Fibroblast of lung (primary cell): Measurements from ENCODE around the gene CALD1. TPM values are rescaled to one million over a fixed set of nuclear protein-coding genes. Genes with fewer than 3 reads are reported as not detected.

Source experiments
- DNase-seq, 2 donors: peaks; one replicate each; pipeline versions ENCODE4 v3.0.0 to v3.0.0-alpha.2; 2010; ENCODE audit warnings: low read depth in 2 of 2
- H2AFZ ChIP-seq: 2 replicates; pipeline ENCODE4 v1.5.1; 2012; ENCODE audit warnings: low read length, control low read depth, inconsistent platforms
- H3K27ac ChIP-seq: 2 replicates; pipeline ENCODE4 v1.5.1; 2011; ENCODE audit warnings: low read length, control low read depth; ENCODE audit not compliant: insufficient read depth
- H3K27me3 ChIP-seq: 2 replicates; pipeline ENCODE4 v1.5.1; 2011; ENCODE audit warnings: mild to moderate bottlenecking, low read length; ENCODE audit not compliant: control insufficient read depth, insufficient read depth
- H3K36me3 ChIP-seq: 2 replicates; pipeline ENCODE4 v1.5.1; 2011; ENCODE audit warnings: low read length; ENCODE audit not compliant: control insufficient read depth, insufficient read depth
- H3K4me1 ChIP-seq: 2 replicates; pipeline ENCODE4 v1.5.1; 2011; ENCODE audit warnings: low read length; ENCODE audit not compliant: control insufficient read depth, insufficient read depth; ENCODE audit errors: extremely low read depth
- H3K4me2 ChIP-seq: 2 replicates; pipeline ENCODE4 v1.5.1; 2011; ENCODE audit warnings: low read length, control low read depth; ENCODE audit not compliant: insufficient read depth; ENCODE audit errors: extremely low read depth
- H3K4me3 ChIP-seq, 4 experiments: fragments of 200-600 bp in 1 of 4; sonication (generic) in 1 of 4; replicated peaks in 1 of 4; 2 replicates each; pipeline ENCODE4 v1.5.1; 2011 to 2016; ENCODE audit warnings: low read length in 4 of 4, low read depth in 3 of 4, mild to moderate bottlenecking in 3 of 4, control low read depth in 2 of 4, inconsistent platforms in 1 of 4, mixed read lengths in 1 of 4; ENCODE audit not compliant: insufficient read depth in 1 of 4; ENCODE audit errors: control extremely low read depth in 1 of 4
- H3K79me2 ChIP-seq: 2 replicates; pipeline ENCODE4 v1.5.1; 2012; ENCODE audit warnings: mild to moderate bottlenecking, low read length, inconsistent platforms; ENCODE audit not compliant: control insufficient read depth, insufficient read depth
- H3K9ac ChIP-seq: 2 replicates; pipeline ENCODE4 v1.5.1; 2011; ENCODE audit warnings: mild to moderate bottlenecking, low read length, control low read depth; ENCODE audit not compliant: insufficient read depth
- H3K9me3 ChIP-seq: 2 replicates; pipeline ENCODE4 v1.5.1; 2012; ENCODE audit warnings: low read depth, low read length; ENCODE audit not compliant: control insufficient read depth, insufficient read depth
- H4K20me1 ChIP-seq: 2 replicates; pipeline ENCODE4 v1.5.1; 2011; ENCODE audit warnings: low read length; ENCODE audit not compliant: control insufficient read depth, insufficient read depth; ENCODE audit errors: extremely low read depth
- EZH2 ChIP-seq: IDR thresholded peaks from 2 replicates; pipeline ENCODE4 v1.5.1; 2012; ENCODE audit warnings: low read length, control low read depth, mild to moderate bottlenecking; ENCODE audit errors: missing control alignments
- polyA plus RNA-seq, 2 donors: library from polyadenylated mRNA; depleted of rRNA in 1 of 2; stranded (reverse) in 1 of 2; unstranded in 1 of 2; fragments of >200 nt; gene quantifications; 2 replicates each; pipeline ENCODE4 v1.2.1, GENCODE V29; 2011 to 2012; ENCODE audit warnings: missing spikeins in 1 of 2
- total RNA-seq: library from RNA; depleted of rRNA; stranded (reverse); fragments of >200 nt; gene quantifications from 2 replicates; pipeline ENCODE4 v1.2.1, GENCODE V29; 2014
- TF ChIP-seq, protein P1 (sequence below), 2 donors: IDR thresholded peaks in 1 of 2; conservative IDR thresholded peaks in 1 of 2; 1 replicate in 1 of 2; 2 replicates in 1 of 2; pipeline ENCODE4 v1.5.1; 2011 to 2012; ENCODE audit warnings: low read length in 2 of 2, control low read depth in 1 of 2, inconsistent platforms in 1 of 2, low read depth in 1 of 2, mild to moderate bottlenecking in 1 of 2

The CALD1 gene
- total and polyA plus RNA-seq, 2 donors (not counting 1 experiment from before 2014, with no cell fraction given): 343 to 1,187 TPM

DNA sequence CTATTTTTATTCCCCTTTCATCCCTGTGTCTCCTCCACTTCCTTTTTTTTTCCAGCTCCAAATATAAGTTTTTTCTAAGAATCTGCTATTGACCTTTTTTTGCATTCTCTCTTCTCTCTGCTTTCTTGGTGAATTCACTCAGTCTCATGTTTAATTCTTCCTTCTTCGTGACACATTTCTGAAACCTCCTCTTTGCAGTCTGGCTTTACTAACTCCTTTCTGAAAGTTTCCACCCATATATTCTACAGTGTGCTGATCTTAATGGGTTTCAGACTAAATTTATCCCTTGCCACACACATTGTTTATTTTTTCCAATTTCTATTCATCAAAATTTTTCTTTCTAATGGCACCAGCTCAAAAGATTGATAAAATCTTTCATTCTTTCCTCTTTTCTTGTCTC lies 47.8 kb upstream of the CALD1 start:
- Histone ChIP-seq H3K4me2 (no peak overlapping the region), H3K9me3 (no peaks in the 10 kb centered on the region), H3K27me3 (no peaks in the 10 kb centered on the region), H3K36me3 (no peaks in the 10 kb centered on the region), H3K79me2 (no peaks in the 10 kb centered on the region), H2AFZ (no peak overlapping the region), H3K27ac (no peak overlapping the region), H3K4me1 (peaks cover 24% of the 10 kb centered on the region), H4K20me1 (no peaks in the 10 kb centered on the region), H3K4me3 (no peak overlapping the region), H3K9ac (no peak overlapping the region)
- no peak for DNase-seq
- TF ChIP-seq EZH2: no peak
- TF ChIP-seq, protein P1, sequence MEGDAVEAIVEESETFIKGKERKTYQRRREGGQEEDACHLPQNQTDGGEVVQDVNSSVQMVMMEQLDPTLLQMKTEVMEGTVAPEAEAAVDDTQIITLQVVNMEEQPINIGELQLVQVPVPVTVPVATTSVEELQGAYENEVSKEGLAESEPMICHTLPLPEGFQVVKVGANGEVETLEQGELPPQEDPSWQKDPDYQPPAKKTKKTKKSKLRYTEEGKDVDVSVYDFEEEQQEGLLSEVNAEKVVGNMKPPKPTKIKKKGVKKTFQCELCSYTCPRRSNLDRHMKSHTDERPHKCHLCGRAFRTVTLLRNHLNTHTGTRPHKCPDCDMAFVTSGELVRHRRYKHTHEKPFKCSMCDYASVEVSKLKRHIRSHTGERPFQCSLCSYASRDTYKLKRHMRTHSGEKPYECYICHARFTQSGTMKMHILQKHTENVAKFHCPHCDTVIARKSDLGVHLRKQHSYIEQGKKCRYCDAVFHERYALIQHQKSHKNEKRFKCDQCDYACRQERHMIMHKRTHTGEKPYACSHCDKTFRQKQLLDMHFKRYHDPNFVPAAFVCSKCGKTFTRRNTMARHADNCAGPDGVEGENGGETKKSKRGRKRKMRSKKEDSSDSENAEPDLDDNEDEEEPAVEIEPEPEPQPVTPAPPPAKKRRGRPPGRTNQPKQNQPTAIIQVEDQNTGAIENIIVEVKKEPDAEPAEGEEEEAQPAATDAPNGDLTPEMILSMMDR (conservative IDR thresholded peaks at IDR 0.05 in 1 of 2, IDR thresholded peaks at IDR 0.05 in 1 of 2; ENCODE audit: low read depth in 1 of 2, low read length in 2 of 2): no peak

GRCh38 chr7:134732728-134733127 lies 46.7 kb upstream of the CALD1 start:
- H3K79me2 ChIP-seq: no peaks in the 10 kb centered on the region
- H3K9me3 ChIP-seq: no peaks in the 10 kb centered on the region
- no peak overlapping the region for H3K4me3 ChIP-seq
- no peaks in the 10 kb centered on the region for H4K20me1 ChIP-seq
- no peak overlapping the region for H3K4me2 ChIP-seq
- H3K9ac ChIP-seq: no peak overlapping the region
- no peaks in the 10 kb centered on the region for H3K36me3 ChIP-seq
- H3K4me1 ChIP-seq: peaks cover 22% of the 10 kb centered on the region
- H3K27ac ChIP-seq: no peak overlapping the region
- DNase-seq: no peak
- no peak for TF ChIP-seq EZH2
- TF ChIP-seq, protein P1 (conservative IDR thresholded peaks at IDR 0.05 in 1 of 2, IDR thresholded peaks at IDR 0.05 in 1 of 2; ENCODE audit: low read depth in 1 of 2, low read length in 2 of 2): no peak
- no peaks in the 10 kb centered on the region for H3K27me3 ChIP-seq
- no peak overlapping the region for H2AFZ ChIP-seq

DNA sequence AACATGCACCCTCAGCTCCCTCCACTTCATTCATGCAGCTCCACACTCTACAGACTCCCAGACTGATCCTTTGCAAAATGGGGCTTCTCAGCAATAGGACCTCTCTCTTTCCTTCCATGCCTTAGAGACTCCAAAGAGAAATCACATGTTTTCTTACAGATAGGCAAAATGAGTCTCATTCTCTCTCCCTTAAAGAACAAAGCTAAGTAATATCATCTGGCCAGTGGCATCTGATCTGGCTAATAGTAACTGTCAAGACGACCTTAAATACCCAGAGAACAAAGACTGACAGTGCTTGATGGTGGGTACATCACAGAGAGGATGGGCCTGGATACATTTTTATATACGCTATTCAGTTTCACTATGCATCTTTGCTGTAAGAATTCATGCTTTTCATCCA lies 43.1 kb upstream of the CALD1 start:
- no peak overlapping the region for H3K9ac ChIP-seq
- no peaks in the 10 kb centered on the region for H3K4me1 ChIP-seq
- H3K79me2 ChIP-seq: no peaks in the 10 kb centered on the region
- H3K36me3 ChIP-seq: no peaks in the 10 kb centered on the region
- no peak overlapping the region for H2AFZ ChIP-seq
- TF ChIP-seq, protein P1 (conservative IDR thresholded peaks at IDR 0.05 in 1 of 2, IDR thresholded peaks at IDR 0.05 in 1 of 2; ENCODE audit: low read depth in 1 of 2, low read length in 2 of 2): no peak
- TF ChIP-seq EZH2: no peak
- H3K9me3 ChIP-seq: no peaks in the 10 kb centered on the region
- no peak for DNase-seq
- no peak overlapping the region for H3K27ac ChIP-seq
- H3K4me2 ChIP-seq: no peak overlapping the region
- H4K20me1 ChIP-seq: no peaks in the 10 kb centered on the region
- H3K27me3 ChIP-seq: no peaks in the 10 kb centered on the region
- H3K4me3 ChIP-seq: no peak overlapping the region
